HepG2 (cell line): ENCODE data around the gene DIO1. TPM values are rescaled to one million over a fixed set of nuclear protein-coding genes. Genes with fewer than 3 reads are reported as not detected.
A peak's percentile ranks its signal among the peaks of the same experiment; 100 is the strongest.

Experiments
- ATAC-seq: fragments of 200-7000 bp; cut with Tn5 transposase; 3 replicates; pipeline ENCODE4 v1.9.1; 2020; ENCODE audit warnings: mild to moderate bottlenecking, moderate library complexity
- BruUV-seq: library from RNA; stranded (reverse); fragments of 400-500 nt; replicated peaks from 2 replicates; lab custom pipeline; 2021; lab: Mats Ljungman, UMichigan
- CTCF ChIA-PET: fragments of 300-600 bp; formaldehyde crosslinking; extraction: SDS; loops from one replicate; lab custom pipeline; 2021; ENCODE audit warnings: low total read pairs, inconsistent platforms, low intra/inter-chr PET ratio; lab: Yijun Ruan, JAX
- POLR2A ChIA-PET: fragments of 350-600 bp; sonication (Branson Sonifier 250); formaldehyde crosslinking; loops from one replicate; lab custom pipeline; 2020; ENCODE audit warnings: antibody characterized with exemption, inconsistent platforms; lab: Yijun Ruan, JAX
- DNase-seq: peaks from one replicate; pipeline ENCODE4 v3.0.0-alpha.2; 2015; ENCODE audit warnings: low spot score
- FAIRE-seq: peaks from 3 replicates; lab custom pipeline; 2011; peaks lifted over from hg19 to GRCh38; lab: Jason Lieb, UNC
- H2AFZ ChIP-seq: one replicate; pipeline ENCODE4 v1.6.1; 2011; ENCODE audit warnings: low read length, inconsistent platforms
- H3K27ac ChIP-seq: fragments of 300-600 bp; 3 replicates; pipeline ENCODE4 v1.8.0; 2011; ENCODE audit warnings: mixed run types, mild to moderate bottlenecking, mixed read lengths, low read length, inconsistent platforms; ENCODE audit not compliant: insufficient read depth; ENCODE audit errors: extremely low read length
- H3K27me3 ChIP-seq, 2 experiments: fragments of 200-600 bp in 1 of 2; 2 replicates in 1 of 2; 3 replicates in 1 of 2; pipeline versions ENCODE4 v1.6.0 to v1.8.0; 2011; ENCODE audit warnings: low read length in 2 of 2, mild to moderate bottlenecking in 2 of 2, moderate library complexity in 2 of 2, inconsistent platforms in 1 of 2; ENCODE audit not compliant: insufficient read depth in 2 of 2, control insufficient read depth in 1 of 2
- H3K36me3 ChIP-seq, 2 experiments: fragments of 200-600 bp in 1 of 2; replicated peaks in 1 of 2; 2 replicates in 1 of 2; 3 replicates in 1 of 2; pipeline versions ENCODE4 v1.5.1 to v1.8.0; 2011; ENCODE audit warnings: low read length in 2 of 2, inconsistent platforms in 1 of 2; ENCODE audit not compliant: insufficient read depth in 2 of 2, control insufficient read depth in 1 of 2
- H3K4me1 ChIP-seq: 2 replicates; pipeline ENCODE4 v1.5.1; 2012; ENCODE audit warnings: low read length, inconsistent platforms; ENCODE audit not compliant: insufficient read depth
- H3K4me2 ChIP-seq: 2 replicates; pipeline ENCODE4 v1.6.0; 2011; ENCODE audit warnings: low read depth, low read length, inconsistent platforms
- H3K4me3 ChIP-seq, 3 experiments: fragments of 200-600 bp in 1 of 3; sonication (generic), shearing (Covaris generic) in 1 of 3; replicated peaks in 1 of 3; 2 replicates each; pipeline ENCODE4 v1.5.1; 2011 to 2016; ENCODE audit warnings: low read length in 3 of 3, inconsistent platforms in 2 of 3, low read depth in 2 of 3, mild to moderate bottlenecking in 2 of 3, control low read depth in 1 of 3, mixed read lengths in 1 of 3; ENCODE audit not compliant: insufficient read depth in 1 of 3
- H3K79me2 ChIP-seq: one replicate; pipeline ENCODE4 v1.6.1; 2011; ENCODE audit warnings: low read length, inconsistent platforms; ENCODE audit not compliant: insufficient read depth
- H3K9ac ChIP-seq: 2 replicates; pipeline ENCODE4 v1.6.0; 2011; ENCODE audit warnings: mild to moderate bottlenecking, low read depth, low read length, inconsistent platforms; ENCODE audit not compliant: insufficient read depth
- H3K9me3 ChIP-seq: 2 replicates; pipeline ENCODE4 v1.5.1; 2012; ENCODE audit warnings: mild to moderate bottlenecking, low read length
- H4K20me1 ChIP-seq: 2 replicates; pipeline ENCODE4 v1.6.0; 2011; ENCODE audit warnings: inconsistent platforms, mild to moderate bottlenecking, low read length, moderate library complexity; ENCODE audit not compliant: insufficient read depth
- BRCA1 ChIP-seq: sonication (generic); formaldehyde crosslinking; IDR thresholded peaks from 2 replicates; pipeline ENCODE4 v1.4.0; 2020; ENCODE audit warnings: missing genetic modification reagents
- CTCF ChIP-seq: sonication (generic); formaldehyde crosslinking; IDR thresholded peaks from 2 replicates; pipeline ENCODE4 v1.5.0; 2020; ENCODE audit warnings: mild to moderate bottlenecking, missing genetic modification reagents, moderate library complexity
- GTF3A ChIP-seq: sonication (generic); formaldehyde crosslinking; conservative IDR thresholded peaks from 2 replicates; pipeline ENCODE4 v1.4.0; 2020; ENCODE audit warnings: mild to moderate bottlenecking, missing genetic modification reagents
- KMT2A ChIP-seq: sonication (generic); formaldehyde crosslinking; IDR thresholded peaks from 2 replicates; pipeline ENCODE4 v1.4.0; 2020; ENCODE audit warnings: missing genetic modification reagents
- MED8 ChIP-seq: sonication (generic); formaldehyde crosslinking; IDR thresholded peaks from 2 replicates; pipeline ENCODE4 v1.8.1; 2023; ENCODE audit warnings: mild to moderate bottlenecking, missing genetic modification reagents; ENCODE audit not compliant: insufficient replicate concordance
- RAD21 ChIP-seq: fragments of 450-650 bp; formaldehyde crosslinking; IDR thresholded peaks from 2 replicates; pipeline ENCODE4 v1.5.0; 2020; ENCODE audit warnings: mild to moderate bottlenecking
- SALL2 ChIP-seq: sonication (generic); formaldehyde crosslinking; IDR thresholded peaks from 2 replicates; pipeline ENCODE4 v1.8.1; 2023; ENCODE audit warnings: mild to moderate bottlenecking, missing genetic modification reagents, inconsistent platforms
- SMC3 ChIP-seq: IDR thresholded peaks from 2 replicates; pipeline ENCODE4 v1.6.1; 2011; ENCODE audit warnings: low read length, improper control_type of control experiment
- SRF ChIP-seq: IDR thresholded peaks from 2 replicates; pipeline ENCODE4 v1.6.1; 2011; ENCODE audit warnings: mild to moderate bottlenecking, low read depth, low read length, moderate library complexity
- STAG1 ChIP-seq: sonication (generic); formaldehyde crosslinking; IDR thresholded peaks from 2 replicates; pipeline ENCODE4 v1.4.0; 2020; ENCODE audit warnings: missing genetic modification reagents
- TEAD3 ChIP-seq: optimal IDR thresholded peaks from 2 replicates; pipeline ENCODE3; 2016; ENCODE audit warnings: borderline replicate concordance
- ZBTB34 ChIP-seq: sonication (generic); formaldehyde crosslinking; IDR thresholded peaks from 2 replicates; pipeline ENCODE4 v1.8.0; 2022; ENCODE audit warnings: mild to moderate bottlenecking, missing genetic modification reagents
- ZNF121 ChIP-seq: sonication (generic); formaldehyde crosslinking; IDR thresholded peaks from 2 replicates; pipeline ENCODE4 v1.5.0; 2020; ENCODE audit warnings: mild to moderate bottlenecking, missing genetic modification reagents
- ZNF264 ChIP-seq: sonication (generic); formaldehyde crosslinking; IDR thresholded peaks from 2 replicates; pipeline ENCODE4 v1.4.0; 2020; ENCODE audit warnings: missing genetic modification reagents
- ZNF275 ChIP-seq: sonication (generic); formaldehyde crosslinking; IDR thresholded peaks from 2 replicates; pipeline ENCODE4 v1.8.0; 2022; ENCODE audit warnings: missing genetic modification reagents, mild to moderate bottlenecking, inconsistent platforms, borderline replicate concordance
- ZNF317 ChIP-seq: sonication (generic); formaldehyde crosslinking; IDR thresholded peaks from 2 replicates; pipeline ENCODE4 v1.5.0; 2020; ENCODE audit warnings: mild to moderate bottlenecking, missing genetic modification reagents
- ZNF557 ChIP-seq: sonication (generic); formaldehyde crosslinking; IDR thresholded peaks from 2 replicates; pipeline ENCODE4 v1.4.0; 2020; ENCODE audit warnings: missing genetic modification reagents
- ZNF580 ChIP-seq: IDR thresholded peaks from 2 replicates; pipeline ENCODE4 v1.6.1; 2016; ENCODE audit warnings: low read depth, borderline replicate concordance
- WGBS: methylation state at CpG from one replicate; pipeline ENCODE4 v1.1.6; 2017; ENCODE audit warnings: low lambda C conversion rate; 5-methylcytosine and 5-hydroxymethylcytosine counted together
- in situ Hi-C: cut with HindIII; loops from 2 replicates; pipeline ENCODE4 v1.10.0; 2017; ENCODE audit warnings: low pct_unique_long_range_greater_than_20kb; ENCODE audit not compliant: extremely low pct_ligation_motif_present
- intact Hi-C: fragments of 100-400 bp; cut with micrococcal nuclease; formaldehyde crosslinking; loops from one replicate; pipeline ENCODE4 v1.10.0; 2022; ENCODE audit not compliant: unreplicated experiment
- polyA plus RNA-seq, 8 experiments: library from polyadenylated mRNA; depleted of rRNA in 3 of 8; stranded (reverse) in 7 of 8; unstranded in 1 of 8; fragments of >200 nt; fragmentation: Illumina TruSeq in 4 of 8; extraction: Trizol in 4 of 8; gene quantifications; 2 replicates each; pipeline versions ENCODE4 v1.2.1 to v1.2.3, GENCODE V29; 2011 to 2016; ENCODE audit warnings: low read depth in 4 of 8, missing spikeins in 1 of 8, mixed read lengths in 1 of 8; ENCODE audit not compliant: insufficient read depth in 1 of 8
- total RNA-seq, 5 experiments: library from RNA; depleted of rRNA; stranded (reverse); fragments of >200 nt; fragmentation: Illumina TruSeq; extraction: Trizol; gene quantifications; 2 replicates each; pipeline ENCODE4 v1.2.3, GENCODE V29; 2016; ENCODE audit warnings: low read depth in 1 of 5

Gene DIO1
- total and polyA plus RNA-seq, 2 of the 13 experiments (the other 11 are each of a cell fraction or from before 2014, with no cell fraction given), result 13.5 to 45.6 TPM

- TF ChIP-seq ZNF580 (CRISPR knock-in tag) (no peak), GTF3A (no peak), ZNF264 (CRISPR knock-in tag) (no peak), SRF (no peak)
Measured at GRCh38 chr1:53948291-53948690, 54.3 kb downstream of the DIO1 start (continued).

GRCh38 chr1:53949023-53949990 is 55.3 kb downstream of the DIO1 start:
- DNase-seq (peak; percentile 65), FAIRE-seq (peak; percentile 37), ATAC-seq (no peak)
- WGBS, result 96% methylated on average over 4 of the region's 4 CpGs
- Histone ChIP-seq H3K9me3 (no peaks in the 10 kb centered on the region), H3K4me2 (no peak overlapping the region), H2AFZ (no peak overlapping the region), H3K27me3 (no peaks in the 10 kb centered on the region; a peak in 1 of 5 replicates), H3K79me2 (peaks cover 47% of the 10 kb centered on the region), H3K4me3 (no peak overlapping the region), H3K27ac (no peak overlapping the region), H3K4me1 (peaks cover 52% of the 10 kb centered on the region), H4K20me1 (0 out of 2 replicates have a peak, but pooled peaks cover 4% of the 10 kb centered on the region), H3K36me3 (peaks cover 11 to 36% of the 10 kb centered on the region in 2 experiments), H3K9ac (no peak overlapping the region)
- in situ Hi-C loops (no loop called here), intact Hi-C loops (loop anchor here (1.0 to 5.0 kb wide), 3 partner anchors 57 to 88 kb away; partner anchors contain the start of gene DIO1)
- CTCF ChIA-PET, result interaction anchor here (0.7 to 4.2 kb wide), 5 partner anchors 10 to 133 kb away, joined by 3 to 53 read pairs (median 6); no protein-coding TSS in a partner anchor
- POLR2A ChIA-PET, result interaction anchor here (1.1 to 1.7 kb wide), 2 partner anchors 10 to 89 kb away, joined by 3 to 4 read pairs; no protein-coding TSS in a partner anchor
- no TSS peak for BruUV-seq
- TF ChIP-seq ZNF121 (no peak), SALL2 (CRISPR knock-in tag) (no peak), BRCA1 (CRISPR knock-in tag) (no peak), ZNF317 (peak; percentile 41; the same call in 1 of the 2 replicates), MED8 (CRISPR knock-in tag) (peak; percentile 33), CTCF (CRISPR knock-in tag) (peak; percentile 82), TEAD3 (CRISPR knock-in tag) (peak; percentile 95), ZBTB34 (CRISPR knock-in tag) (no peak), KMT2A (no peak), ZNF275 (CRISPR knock-in tag) (no peak), STAG1 (CRISPR knock-in tag) (peak; percentile 91), ZNF557 (CRISPR knock-in tag) (0 out of 2 replicates have a peak, but pooled peaks have one; percentile 47), SMC3 (peak; percentile 91), RAD21 (CRISPR knock-in tag) (peak; percentile 78)
